Activated CD8-positive, alpha-beta memory T cell treated with anti-CD3 and anti-CD28 coated beads, Interleukin-2, amount 10 ng/mL, durations not matched to agents 7 days and 5 days (primary cell): ENCODE measurements around the gene WDFY1. TPM values are rescaled to one million over a fixed set of nuclear protein-coding genes. Genes with fewer than 3 reads are reported as not detected.
"Not testable (repeated sequence)": the region's sequence is repeated elsewhere in the genome, so short reads cannot be mapped to it uniquely, and the experiment has no call there.

Experiments used
- ATAC-seq: fragments of 150-1000 bp; cut with Tn5 transposase; one replicate; pipeline ENCODE4 v1.10.0; 2021; ENCODE audit warnings: moderate library complexity
- CTCF ChIA-PET: fragments of 350-600 bp; sonication (Branson Sonifier 250); formaldehyde crosslinking; loops from one replicate; lab custom pipeline; 2021; ENCODE audit warnings: antibody characterized with exemption; lab: Charles Lee
- DNase-seq: peaks from one replicate; pipeline ENCODE4 v3.0.0-alpha.2; 2020
- H3K27ac Mint-ChIP-seq: one replicate; pipeline ENCODE4 v1.8.0; 2021; ENCODE audit warnings: mild to moderate bottlenecking, mixed read lengths
- H3K27me3 Mint-ChIP-seq: one replicate; pipeline ENCODE4 v1.8.0; 2021; ENCODE audit warnings: mixed read lengths
- H3K36me3 Mint-ChIP-seq: one replicate; pipeline ENCODE4 v1.8.0; 2021; ENCODE audit warnings: mild to moderate bottlenecking, mixed read lengths
- H3K4me1 Mint-ChIP-seq: one replicate; pipeline ENCODE4 v1.8.0; 2021; ENCODE audit warnings: mixed read lengths
- H3K4me3 Mint-ChIP-seq: one replicate; pipeline ENCODE4 v1.8.0; 2021; ENCODE audit warnings: mild to moderate bottlenecking, moderate library complexity, mixed read lengths
- H3K9me3 Mint-ChIP-seq: one replicate; pipeline ENCODE4 v1.8.0; 2022; ENCODE audit warnings: low read depth, mixed read lengths
- total RNA-seq, 2 experiments: library from RNA; stranded (reverse); gene quantifications; one replicate each; pipeline ENCODE4 v1.2.3, GENCODE V29; 2021

WDFY1 gene
- total RNA-seq, 2 experiments from 2014 or later: 29.2 to 55.0 TPM

DNA sequence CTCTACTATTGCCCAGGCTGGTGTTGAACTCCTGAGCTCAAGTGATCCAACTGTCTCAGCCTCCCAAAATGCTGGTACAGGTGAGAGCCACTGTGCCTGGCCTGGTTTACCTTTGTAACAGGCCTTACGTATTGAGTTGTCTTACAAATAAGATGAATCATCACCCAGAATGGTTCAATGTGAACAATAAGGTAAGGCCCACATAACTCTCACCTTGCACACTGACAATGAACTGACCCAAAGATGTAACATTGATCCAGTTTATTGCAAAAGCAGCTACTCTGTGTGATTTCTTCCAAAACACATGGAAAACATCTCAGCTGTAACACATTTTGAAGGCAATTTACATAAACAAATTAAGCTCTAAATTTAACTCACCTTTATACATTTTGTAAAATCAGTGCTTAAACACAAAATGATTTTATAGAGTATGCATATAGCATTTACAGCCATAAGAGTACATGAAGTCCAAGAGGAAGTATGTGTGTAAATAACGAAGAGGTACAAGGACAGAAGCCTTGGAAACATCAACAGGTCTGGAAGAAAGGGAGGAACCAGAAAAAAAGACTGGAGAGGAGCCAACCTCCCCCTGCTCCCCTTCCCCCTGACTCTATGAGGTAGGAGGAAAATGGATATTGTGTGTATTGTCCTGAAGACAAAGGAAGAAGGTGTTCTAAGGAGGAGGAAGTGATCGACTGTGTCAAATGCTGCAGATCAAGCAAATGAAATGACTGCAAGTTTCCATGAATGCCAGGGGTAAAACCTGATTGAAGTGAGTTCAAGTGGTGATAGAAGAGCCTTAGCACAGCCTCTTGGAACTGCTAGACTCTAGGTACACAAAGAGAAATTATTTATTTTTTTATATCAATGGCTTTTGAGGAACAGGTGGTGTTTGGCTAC, 5.6 kb upstream of the WDFY1 start:
- Mint-ChIP-seq H3K4me3 (no peak overlapping the region), H3K9me3 (no peaks in the 10 kb centered on the region), H3K4me1 (peaks cover 49% of the 10 kb centered on the region), H3K27me3 (no peaks in the 10 kb centered on the region), H3K27ac (peak overlapping the region; percentile 56), H3K36me3 (no peaks in the 10 kb centered on the region)
- CTCF ChIA-PET: interaction anchor here (1.0 to 3.3 kb wide), 5 partner anchors 9 to 561 kb away, joined by 3 to 12 read pairs (median 3); no protein-coding TSS in a partner anchor
- ATAC-seq (no peak), DNase-seq (no peak)

DNA sequence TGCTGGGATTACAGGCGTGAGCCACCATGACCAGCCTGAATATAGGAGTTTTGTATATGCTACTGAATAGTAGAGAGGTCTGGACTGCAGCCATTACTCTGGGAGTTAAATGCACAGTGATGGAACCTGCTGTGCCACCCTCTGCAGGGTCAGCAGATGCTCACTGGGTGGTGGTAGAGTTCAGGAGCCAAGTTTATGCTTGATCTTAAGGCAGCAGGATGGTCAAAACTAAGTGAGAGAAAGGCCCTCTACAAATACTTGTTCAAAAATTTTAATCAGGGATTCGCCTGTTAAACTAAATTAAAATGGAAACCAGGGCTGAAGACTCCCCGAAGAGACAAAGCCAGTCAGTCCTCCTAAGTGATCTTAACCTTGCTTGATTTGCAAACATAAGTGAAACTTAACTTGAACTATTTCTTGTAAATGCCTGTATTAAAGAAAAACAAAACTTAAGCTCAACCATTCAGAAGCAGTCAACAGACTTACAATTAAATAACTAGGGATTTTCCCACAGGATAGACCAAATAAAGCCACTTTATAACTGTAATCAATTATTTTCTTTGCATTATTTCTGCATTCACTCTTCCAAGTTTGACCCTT, 4.2 kb upstream of the WDFY1 start:
- Mint-ChIP-seq H3K9me3 (no peaks in the 10 kb centered on the region), H3K27me3 (no peaks in the 10 kb centered on the region), H3K4me3 (no peak overlapping the region), H3K27ac (peak overlapping the region; percentile 82), H3K4me1 (peaks cover 49% of the 10 kb centered on the region), H3K36me3 (no peaks in the 10 kb centered on the region)
- DNase-seq: no peak
- CTCF ChIA-PET: interaction anchor here (0.7 to 3.3 kb wide), 6 partner anchors 8 to 563 kb away, joined by 3 to 12 read pairs (median 3); no protein-coding TSS in a partner anchor
- ATAC-seq: no peak

DNA sequence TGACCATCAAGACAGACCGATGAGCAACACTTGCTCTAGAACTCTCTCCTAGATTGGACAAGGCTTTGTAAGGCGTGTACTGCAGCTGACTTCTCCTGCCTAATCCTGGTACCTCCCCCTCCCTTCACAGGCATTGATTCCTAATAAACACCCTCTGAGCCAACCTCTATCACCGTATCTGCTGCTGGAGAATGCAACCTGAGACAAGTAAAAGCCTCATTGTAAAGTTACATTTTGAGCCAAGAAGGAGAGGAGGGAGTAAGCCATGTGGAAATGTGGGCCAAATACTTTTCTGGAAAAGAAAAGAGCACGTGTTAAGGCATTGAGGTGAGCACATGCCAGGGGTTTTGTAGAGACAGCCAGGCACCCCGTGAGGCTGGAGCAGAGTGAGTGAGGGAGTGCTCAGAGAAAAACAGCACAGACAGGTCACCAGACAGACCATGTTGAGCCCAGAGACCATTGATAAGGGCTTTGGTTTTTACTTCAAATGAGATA, 2.6 kb upstream of the WDFY1 start:
- Mint-ChIP-seq H3K27ac (peak overlapping the region; percentile 38), H3K4me3 (no peak overlapping the region), H3K36me3 (peaks cover 3% of the 10 kb centered on the region), H3K4me1 (peaks cover 55% of the 10 kb centered on the region), H3K27me3 (no peaks in the 10 kb centered on the region), H3K9me3 (no peaks in the 10 kb centered on the region)
- no peak for ATAC-seq
- DNase-seq: no peak
- CTCF ChIA-PET: interaction anchor here (3.3 kb wide), 1 partner anchor 187 kb away, joined by 12 read pairs; no protein-coding TSS in a partner anchor

DNA sequence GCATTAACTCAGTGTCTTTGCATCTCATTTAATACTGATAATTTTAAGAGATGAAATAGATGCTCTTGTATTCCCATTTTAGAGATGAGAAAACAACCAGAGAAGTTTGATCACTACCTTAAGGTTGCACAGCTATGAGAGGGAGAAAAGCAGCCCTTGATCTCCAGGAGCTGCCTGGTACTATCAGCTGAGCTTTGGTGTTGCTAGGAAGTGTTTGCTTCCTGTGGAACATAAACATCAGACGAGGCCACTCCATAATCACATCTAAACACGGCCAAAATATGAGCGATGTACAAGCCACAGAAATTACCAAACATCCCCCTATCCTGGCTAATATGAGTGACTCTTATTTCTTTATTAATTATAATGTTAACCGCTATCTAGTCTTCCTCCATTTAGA, 620 bp upstream of the WDFY1 start:
- Mint-ChIP-seq H3K36me3 (peaks cover 13% of the 10 kb centered on the region), H3K4me3 (no peak overlapping the region), H3K27me3 (no peaks in the 10 kb centered on the region), H3K9me3 (peaks cover 2% of the 10 kb centered on the region), H3K27ac (peak overlapping the region; percentile 16), H3K4me1 (peaks cover 56% of the 10 kb centered on the region)
- DNase-seq (no peak), ATAC-seq (no peak)
- CTCF ChIA-PET: interaction anchor here (0.7 to 2.2 kb wide), 6 partner anchors 10 to 185 kb away, joined by 3 to 10 read pairs (median 4); partner anchors contain the start of gene MRPL44

DNA sequence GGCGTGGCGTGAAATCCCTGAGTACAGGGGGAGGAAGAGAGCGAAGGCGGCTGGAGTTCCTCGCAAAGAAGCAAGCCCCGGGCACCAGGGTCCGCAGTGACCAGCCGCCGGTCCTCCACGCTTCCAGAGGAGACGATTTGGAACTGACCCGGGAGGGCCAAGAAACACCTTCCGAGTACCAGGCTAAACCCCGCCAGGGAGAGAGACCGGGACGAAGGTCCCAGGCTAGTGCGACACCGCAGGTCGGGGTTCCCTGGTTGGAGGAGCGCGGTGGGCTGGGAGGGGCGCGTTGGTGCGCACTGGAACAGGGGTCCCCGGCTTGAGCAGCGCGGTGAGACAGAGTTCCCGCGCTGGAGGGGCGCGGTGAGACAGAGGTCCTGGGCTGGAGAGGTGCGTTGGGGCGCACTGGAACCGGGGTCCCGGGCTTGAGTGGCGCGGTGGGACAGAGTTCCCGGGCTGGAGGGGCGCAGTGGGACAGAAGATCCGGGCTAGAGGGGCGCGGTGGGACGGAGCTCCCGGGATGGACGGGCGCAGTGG, 901 bp downstream of the WDFY1 start:
- peak; percentile 9 for ATAC-seq
- peaks cover 54% of the 10 kb centered on the region for H3K4me1 Mint-ChIP-seq
- CTCF ChIA-PET: interaction anchor here (1.4 to 2.2 kb wide), 2 partner anchors 26 to 62 kb away, joined by 3 to 10 read pairs; no protein-coding TSS in a partner anchor

DNA sequence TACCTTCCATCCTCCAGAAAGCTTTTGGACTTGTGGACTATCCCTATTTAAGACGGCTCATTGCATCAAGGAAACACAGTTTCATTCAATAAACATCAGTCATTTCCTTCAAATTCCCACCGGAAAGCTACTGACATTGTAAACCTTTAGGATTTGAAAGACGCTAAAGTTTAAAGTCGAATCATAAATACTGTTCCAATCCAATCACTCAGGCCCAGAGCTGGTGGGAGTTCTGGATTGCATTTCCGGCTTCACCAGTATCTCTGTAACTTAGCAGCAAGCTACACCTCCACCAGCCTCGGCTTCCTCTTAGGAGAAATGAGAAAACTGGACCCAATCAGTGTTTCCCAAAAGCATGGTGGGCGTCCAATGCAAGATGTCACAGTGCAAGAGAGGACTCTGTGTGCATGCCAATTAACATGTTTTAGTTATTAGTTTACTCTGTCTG, 1.6 kb downstream of the WDFY1 start:
- H3K27ac Mint-ChIP-seq: peak overlapping the region; percentile 90
- H3K36me3 Mint-ChIP-seq: peaks cover 29% of the 10 kb centered on the region
- ATAC-seq (no peak), DNase-seq (no peak)
- peaks cover 54% of the 10 kb centered on the region for H3K4me1 Mint-ChIP-seq
- peaks cover 2% of the 10 kb centered on the region for H3K9me3 Mint-ChIP-seq
- H3K4me3 Mint-ChIP-seq: peak overlapping the region; percentile 94
- CTCF ChIA-PET: interaction anchor here (0.8 to 1.4 kb wide), 4 partner anchors 62 to 104 kb away, joined by 3 read pairs; no protein-coding TSS in a partner anchor
- H3K27me3 Mint-ChIP-seq: no peaks in the 10 kb centered on the region

More for the DNA sequence above, 901 bp downstream of the WDFY1 start:
- peaks cover 25% of the 10 kb centered on the region for H3K36me3 Mint-ChIP-seq
- peak overlapping the region; percentile 94 for H3K4me3 Mint-ChIP-seq
- H3K27ac Mint-ChIP-seq: peak overlapping the region; percentile 90
- H3K27me3 Mint-ChIP-seq: no peaks in the 10 kb centered on the region
- peak; percentile 50 for DNase-seq
- peaks cover 2% of the 10 kb centered on the region for H3K9me3 Mint-ChIP-seq

DNA sequence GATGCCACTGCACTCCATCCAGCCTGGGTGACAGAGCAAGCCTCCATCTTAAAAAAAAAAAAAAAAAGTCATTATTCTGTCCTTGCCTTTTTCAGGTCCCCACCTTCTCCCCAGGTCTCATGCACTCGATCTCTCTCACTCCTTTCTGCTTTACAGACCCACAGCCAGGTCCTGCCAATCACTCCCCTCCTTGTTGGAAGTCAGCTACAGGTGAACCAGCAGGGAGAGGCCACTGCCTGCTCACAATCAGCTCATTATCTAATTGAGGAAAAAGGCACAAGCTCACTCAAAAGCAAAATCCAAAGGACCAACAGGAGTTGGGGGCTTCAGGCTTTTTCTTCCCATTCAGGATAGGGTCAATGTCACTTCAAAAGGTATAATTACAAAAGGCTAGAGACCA, 2.0 kb downstream of the WDFY1 start:
- H3K27me3 Mint-ChIP-seq: no peaks in the 10 kb centered on the region
- H3K27ac Mint-ChIP-seq: peak overlapping the region; percentile 47
- peaks cover 2% of the 10 kb centered on the region for H3K9me3 Mint-ChIP-seq
- no peak for DNase-seq
- H3K4me1 Mint-ChIP-seq: peaks cover 55% of the 10 kb centered on the region
- peak overlapping the region; percentile 94 for H3K4me3 Mint-ChIP-seq
- H3K36me3 Mint-ChIP-seq: peaks cover 30% of the 10 kb centered on the region
- ATAC-seq: no peak
- CTCF ChIA-PET: interaction anchor here (0.8 to 1.4 kb wide), 4 partner anchors 61 to 104 kb away, joined by 3 read pairs; no protein-coding TSS in a partner anchor

GRCh38 chr2:223941579-223942277, 3.4 kb downstream of the WDFY1 start:
- Mint-ChIP-seq H3K4me3 (peak overlapping the region; percentile 58), H3K27me3 (no peaks in the 10 kb centered on the region), H3K9me3 (peaks cover 2% of the 10 kb centered on the region), H3K27ac (peak overlapping the region; percentile 92), H3K4me1 (peaks cover 60% of the 10 kb centered on the region), H3K36me3 (peaks cover 33% of the 10 kb centered on the region)
- DNase-seq (peak; percentile 95), ATAC-seq (peak; percentile 76)
- CTCF ChIA-PET: interaction anchor here (0.7 to 1.3 kb wide), 9 partner anchors 8 to 181 kb away, joined by 3 to 8 read pairs (median 3); no protein-coding TSS in a partner anchor

DNA sequence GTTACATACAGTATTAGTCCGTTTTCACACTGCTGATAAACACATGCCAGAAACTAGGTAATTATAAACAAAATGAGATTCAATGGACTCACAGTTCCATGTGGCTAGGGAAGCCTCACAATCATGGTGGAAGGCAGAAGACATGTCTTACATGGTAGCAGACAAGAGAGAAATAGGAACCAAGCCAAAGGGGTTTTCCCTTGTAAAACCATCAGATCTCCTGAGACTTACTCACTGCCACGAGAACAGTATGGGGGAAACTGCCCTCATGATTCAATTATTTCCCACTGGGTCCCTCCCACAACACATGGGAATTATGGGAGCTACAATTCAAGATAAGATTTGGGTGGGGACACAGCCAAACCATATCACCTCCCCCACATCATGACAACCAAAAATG, 5.7 kb downstream of the WDFY1 start:
- H3K9me3 Mint-ChIP-seq, DNase-seq, CTCF ChIA-PET, ATAC-seq, H3K27me3 Mint-ChIP-seq, H3K4me3 Mint-ChIP-seq: not testable (repeated sequence)
- H3K36me3 Mint-ChIP-seq: peaks cover 36% of the 10 kb centered on the region
- peak overlapping the region; percentile 25 for H3K27ac Mint-ChIP-seq
- peaks cover 68% of the 10 kb centered on the region for H3K4me1 Mint-ChIP-seq

DNA sequence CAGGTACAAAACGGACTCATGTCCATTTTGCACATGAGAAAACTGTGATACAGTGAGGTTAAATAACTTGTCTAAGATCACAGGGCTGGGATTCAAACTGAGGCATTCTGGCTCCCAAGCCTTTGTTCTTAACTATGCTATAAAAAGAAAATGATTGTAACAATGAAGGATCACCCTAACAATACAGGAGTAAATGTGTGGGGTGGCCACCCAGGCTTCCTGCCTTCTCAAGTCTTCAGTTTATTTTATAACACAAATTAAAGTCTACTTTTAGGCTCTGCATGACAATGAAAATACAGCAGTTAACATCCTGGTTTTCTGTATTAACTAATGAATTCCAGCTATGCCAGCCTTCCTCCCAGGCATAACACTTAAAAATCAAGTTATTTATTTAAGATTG, 7.6 kb downstream of the WDFY1 start:
- peak overlapping the region; percentile 27 for H3K4me3 Mint-ChIP-seq

GRCh38 chr2:223936862-223937326, 8.2 kb downstream of the WDFY1 start:
- Mint-ChIP-seq H3K27ac (peak overlapping the region; percentile 52), H3K4me1 (peaks cover 70% of the 10 kb centered on the region), H3K4me3 (no peak overlapping the region), H3K27me3 (no peaks in the 10 kb centered on the region), H3K36me3 (peaks cover 31% of the 10 kb centered on the region), H3K9me3 (peaks cover 2% of the 10 kb centered on the region)
- no peak for DNase-seq
- CTCF ChIA-PET: no interaction called here
- ATAC-seq: peak; percentile 11

More for the DNA sequence above, 7.6 kb downstream of the WDFY1 start:
- Mint-ChIP-seq H3K9me3 (peaks cover 2% of the 10 kb centered on the region), H3K36me3 (peaks cover 32% of the 10 kb centered on the region), H3K27me3 (no peaks in the 10 kb centered on the region), H3K4me1 (peaks cover 70% of the 10 kb centered on the region), H3K27ac (peak overlapping the region; percentile 8)
- CTCF ChIA-PET: interaction anchor here (1.0 kb wide), 1 partner anchor 100 kb away, joined by 3 read pairs; no protein-coding TSS in a partner anchor
- no peak for ATAC-seq
- DNase-seq: no peak

DNA sequence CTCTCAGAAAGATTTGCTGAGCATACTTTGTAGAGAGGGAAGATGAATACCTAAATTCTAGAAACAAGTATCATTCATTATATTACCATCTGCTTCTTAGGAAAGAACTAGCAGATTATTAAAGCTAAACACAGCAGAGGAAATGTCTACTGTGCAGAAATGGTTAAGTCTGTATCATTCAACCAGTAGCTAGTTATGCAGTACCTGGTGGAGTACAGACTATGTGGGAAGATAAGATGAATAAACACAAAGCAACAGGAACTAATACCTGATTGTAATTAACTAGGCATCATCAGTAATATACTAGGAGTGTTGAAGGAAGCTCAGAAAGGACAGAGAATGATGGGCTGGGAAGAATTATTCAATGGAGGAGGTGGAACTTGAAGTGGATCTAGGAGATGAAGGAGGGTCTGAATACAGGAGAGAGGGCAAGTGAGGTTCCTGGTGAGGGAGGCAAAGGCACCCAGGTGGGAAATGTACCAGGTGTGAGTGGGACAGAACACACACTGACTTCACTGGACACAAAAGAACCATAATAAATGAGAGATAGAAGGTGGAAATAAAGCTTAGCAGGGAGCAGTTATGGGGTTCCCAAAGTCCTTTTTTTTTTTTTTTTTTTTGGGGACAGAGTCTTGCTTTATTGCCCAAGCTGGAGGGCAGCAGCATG, 9.5 kb downstream of the WDFY1 start:
- Mint-ChIP-seq H3K27me3 (no peaks in the 10 kb centered on the region), H3K27ac (peak overlapping the region; percentile 33), H3K4me3 (no peak overlapping the region), H3K9me3 (no peaks in the 10 kb centered on the region), H3K4me1 (peaks cover 70% of the 10 kb centered on the region), H3K36me3 (peaks cover 23% of the 10 kb centered on the region)
- CTCF ChIA-PET: interaction anchor here (0.7 to 1.0 kb wide), 2 partner anchors 14 to 1137 kb away, joined by 3 read pairs; no protein-coding TSS in a partner anchor
- DNase-seq: no peak
- no peak for ATAC-seq
